IMR-90 (cell line): ENCODE results near the gene SCPEP1. TPM values are rescaled to one million over a fixed set of nuclear protein-coding genes. Genes with fewer than 3 reads are reported as not detected.

Experiments used
- ATAC-seq: fragments of 200-7000 bp; cut with Tn5 transposase; 2 replicates; pipeline ENCODE4 v1.9.1; 2020; ENCODE audit warnings: low read depth, mild to moderate bottlenecking, moderate library complexity
- BruUV-seq: library from RNA; stranded (reverse); fragments of 400-500 nt; replicated peaks from 2 replicates; lab custom pipeline; 2021; lab: Mats Ljungman, UMichigan
- CTCF ChIA-PET: fragments of 300-600 bp; formaldehyde crosslinking; extraction: SDS; loops from one replicate; lab custom pipeline; 2021; ENCODE audit warnings: antibody characterized with exemption; lab: Yijun Ruan, JAX
- POLR2A ChIA-PET: fragments of 300-600 bp; sonication (Branson Sonifier 250); formaldehyde crosslinking; loops from one replicate; lab custom pipeline; 2022; ENCODE audit warnings: antibody characterized with exemption; ENCODE audit not compliant: unreplicated experiment; lab: Charles Lee
- DNase-seq: peaks from one replicate; pipeline ENCODE4 v3.0.0; 2013
- H2AFZ ChIP-seq: replicated peaks from 2 replicates; pipeline ENCODE3; 2013; ENCODE audit warnings: low read length, mild to moderate bottlenecking; ENCODE audit not compliant: poor library complexity
- H2AK5ac ChIP-seq: 2 replicates; pipeline ENCODE4 v1.6.1; 2013; ENCODE audit warnings: low read depth, low read length, inconsistent platforms
- H2AK9ac ChIP-seq: replicated peaks from 2 replicates; pipeline ENCODE3; 2013; ENCODE audit warnings: mild to moderate bottlenecking, low read depth, low read length, moderate library complexity; ENCODE audit not compliant: poor library complexity
- H2BK120ac ChIP-seq: 2 replicates; pipeline ENCODE4 v1.6.1; 2013; ENCODE audit warnings: low read depth, low read length, inconsistent platforms
- H2BK15ac ChIP-seq: 3 replicates; pipeline ENCODE4 v1.6.1; 2013; ENCODE audit warnings: low read depth, low read length, inconsistent platforms
- H2BK20ac ChIP-seq: 2 replicates; pipeline ENCODE4 v1.6.1; 2013; ENCODE audit warnings: low read depth, mild to moderate bottlenecking, inconsistent platforms, low read length, moderate library complexity
- H2BK5ac ChIP-seq: 2 replicates; pipeline ENCODE4 v1.6.1; 2013; ENCODE audit warnings: mild to moderate bottlenecking, low read depth, low read length, inconsistent platforms; ENCODE audit not compliant: poor library complexity, severe bottlenecking
- H3K14ac ChIP-seq: replicated peaks from 2 replicates; pipeline ENCODE4 v1.6.1; 2013; ENCODE audit warnings: low read depth, low read length, inconsistent platforms
- H3K18ac ChIP-seq: 2 replicates; pipeline ENCODE4 v1.6.1; 2013; ENCODE audit warnings: low read depth, low read length, control low read depth
- H3K23ac ChIP-seq: 2 replicates; pipeline ENCODE4 v1.6.1; 2013; ENCODE audit warnings: low read depth, low read length, inconsistent platforms
- H3K27ac ChIP-seq: 2 replicates; pipeline ENCODE4 v1.5.1; 2013; ENCODE audit warnings: mild to moderate bottlenecking, control low read depth, low read length; ENCODE audit not compliant: insufficient read depth
- H3K27me3 ChIP-seq: 2 replicates; pipeline ENCODE4 v1.6.1; 2013; ENCODE audit warnings: low read length; ENCODE audit not compliant: control insufficient read depth, insufficient read depth
- H3K36me3 ChIP-seq: 2 replicates; pipeline ENCODE4 v1.6.1; 2013; ENCODE audit warnings: low read length, mixed read lengths; ENCODE audit not compliant: control insufficient read depth, insufficient read depth
- H3K4ac ChIP-seq: 2 replicates; pipeline ENCODE4 v1.6.1; 2013; ENCODE audit warnings: low read depth, low read length, inconsistent platforms
- H3K4me1 ChIP-seq: 2 replicates; pipeline ENCODE4 v1.6.1; 2013; ENCODE audit warnings: low read length, mixed read lengths; ENCODE audit not compliant: control insufficient read depth, insufficient read depth
- H3K4me2 ChIP-seq: 2 replicates; pipeline ENCODE4 v1.6.1; 2013; ENCODE audit warnings: low read depth, mild to moderate bottlenecking, control low read depth, low read length, moderate library complexity
- H3K4me3 ChIP-seq: 2 replicates; pipeline ENCODE4 v1.5.1; 2013; ENCODE audit warnings: low read depth, mild to moderate bottlenecking, control low read depth, low read length, moderate library complexity; ENCODE audit not compliant: insufficient read depth
- H3K56ac ChIP-seq: 2 replicates; pipeline ENCODE4 v1.6.1; 2013; ENCODE audit warnings: low read length, inconsistent platforms; ENCODE audit not compliant: insufficient read depth; ENCODE audit errors: extremely low read depth
- H3K79me1 ChIP-seq, 2 experiments: 2 replicates each; pipeline ENCODE4 v1.6.1; 2013; ENCODE audit warnings: low read length in 2 of 2, inconsistent platforms in 1 of 2, low read depth in 1 of 2
- H3K9ac ChIP-seq: 2 replicates; pipeline ENCODE4 v1.6.1; 2013; ENCODE audit warnings: low read depth, low read length, control low read depth
- H3K9me1 ChIP-seq: 2 replicates; pipeline ENCODE4 v1.6.1; 2013; ENCODE audit warnings: low read length, inconsistent platforms; ENCODE audit not compliant: insufficient read depth
- H3K9me3 ChIP-seq: 2 replicates; pipeline ENCODE4 v1.6.1; 2013; ENCODE audit warnings: low read length; ENCODE audit not compliant: control insufficient read depth, insufficient read depth
- H4K20me1 ChIP-seq: 2 replicates; pipeline ENCODE4 v1.6.1; 2013; ENCODE audit warnings: low read length, inconsistent platforms; ENCODE audit not compliant: insufficient read depth
- H4K5ac ChIP-seq: 2 replicates; pipeline ENCODE4 v1.6.1; 2013; ENCODE audit warnings: mild to moderate bottlenecking, low read depth, low read length, control low read depth
- H4K8ac ChIP-seq, 2 experiments: 2 replicates each; pipeline ENCODE4 v1.6.1; 2013; ENCODE audit warnings: low read depth in 2 of 2, low read length in 2 of 2, control low read depth in 1 of 2, inconsistent platforms in 1 of 2
- H4K91ac ChIP-seq: 2 replicates; pipeline ENCODE4 v1.6.1; 2013; ENCODE audit warnings: low read depth, low read length, inconsistent platforms; ENCODE audit not compliant: insufficient read depth
- MAZ ChIP-seq: IDR thresholded peaks from 2 replicates; pipeline ENCODE4 v1.6.1; 2012; ENCODE audit warnings: low read depth, mild to moderate bottlenecking, low read length, improper control_type of control experiment, moderate library complexity, borderline replicate concordance
- MXI1 ChIP-seq: IDR thresholded peaks from 2 replicates; pipeline ENCODE4 v1.6.1; 2012; ENCODE audit warnings: low read depth, mild to moderate bottlenecking, low read length, moderate library complexity, borderline replicate concordance
- RCOR1 ChIP-seq: IDR thresholded peaks from 2 replicates; pipeline ENCODE4 v1.6.1; 2012; ENCODE audit warnings: mild to moderate bottlenecking, low read length, improper control_type of control experiment; ENCODE audit not compliant: insufficient replicate concordance
- RFX5 ChIP-seq: IDR thresholded peaks from 2 replicates; pipeline ENCODE4 v1.8.0; 2012; ENCODE audit warnings: low read depth, mild to moderate bottlenecking, low read length, moderate library complexity
- WGBS, 2 experiments: methylation state at CpG; one replicate each; pipeline versions ENCODE4 v1.1.5 to v1.1.7; 2013; ENCODE audit warnings: missing lambda C conversion rate in 2 of 2; ENCODE audit not compliant: insufficient read length in 1 of 2; ENCODE audit errors: extremely low coverage in 2 of 2; 5-methylcytosine and 5-hydroxymethylcytosine counted together
- dilution Hi-C: fragments of 300-500 bp; cut with HindIII; formaldehyde crosslinking; loops from one replicate; pipeline ENCODE4 v1.14.3; 2018; ENCODE audit warnings: low sequenced_read_pairs; ENCODE audit not compliant: unreplicated experiment
- in situ Hi-C: fragments of 300-500 bp; cut with MboI; formaldehyde crosslinking; loops from 3 replicates; pipeline ENCODE4 v1.14.3; 2019; ENCODE audit warnings: low sequenced_read_pairs, inconsistent platforms, mixed read lengths
- intact Hi-C: fragments of 100-400 bp; cut with micrococcal nuclease; formaldehyde crosslinking; loops from 2 replicates; pipeline ENCODE4 v1.10.0; 2022
- polyA plus RNA-seq, 3 experiments: library from polyadenylated mRNA; depleted of rRNA; stranded (reverse); fragments of >200 nt; gene quantifications; 2 replicates each; pipeline ENCODE4 v1.2.3, GENCODE V29; 2012; ENCODE audit warnings: low replicate concordance in 1 of 3
- total RNA-seq: library from RNA; depleted of rRNA; stranded (reverse); fragments of >200 nt; gene quantifications from 2 replicates; pipeline ENCODE4 v1.2.3, GENCODE V29; 2012
- TF ChIP-seq, protein P1 (sequence below): conservative IDR thresholded peaks from 2 replicates; pipeline ENCODE4 v1.5.1; 2012; ENCODE audit warnings: mild to moderate bottlenecking, low read depth, low read length, improper control_type of control experiment
- TF ChIP-seq, protein P2 (sequence below): fragments of 150-350 bp; IDR thresholded peaks from 2 replicates; pipeline ENCODE4 v1.6.1; 2016; ENCODE audit warnings: low read depth, mild to moderate bottlenecking, low read length, moderate library complexity, borderline replicate concordance

SCPEP1 gene
- total and polyA plus RNA-seq, 2 of the 4 experiments (the other 2 are of a cell fraction), result 16.5 to 32.1 TPM

DNA sequence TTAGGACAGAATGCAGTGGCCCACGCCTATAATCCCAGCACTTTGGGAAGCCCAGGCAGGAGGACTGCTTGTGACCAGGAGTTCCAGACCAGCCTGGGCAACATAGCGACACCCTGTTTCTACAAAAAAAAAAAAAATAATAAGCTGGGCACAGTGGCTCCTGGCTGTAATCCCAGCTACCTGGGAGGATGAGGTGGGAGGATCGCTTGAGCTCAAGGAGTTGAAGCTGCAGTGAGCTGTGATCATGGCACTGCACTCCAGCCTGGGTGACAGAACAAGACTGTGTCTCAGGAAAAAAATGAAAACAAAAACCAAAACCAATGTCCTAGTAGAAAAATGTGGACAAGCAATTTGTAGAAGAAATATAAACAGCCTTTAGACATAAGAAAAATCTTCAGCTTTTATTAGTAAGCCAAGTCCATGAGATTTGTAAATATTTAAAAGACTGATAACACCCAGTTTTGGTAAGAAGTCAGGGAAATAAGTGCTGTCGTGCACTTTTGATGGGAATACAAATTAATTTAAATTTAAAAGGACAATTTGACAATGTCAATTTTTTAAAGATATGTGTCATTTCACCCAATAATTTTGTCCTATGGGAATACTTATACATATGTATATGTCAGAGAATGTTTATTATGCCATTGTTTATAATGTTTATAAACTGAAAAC lies 11.1 kb downstream of the SCPEP1 start:
- no TSS peak for BruUV-seq
- Histone ChIP-seq H2BK120ac (no peak overlapping the region), H3K23ac (no peak overlapping the region), H3K27ac (no peak overlapping the region), H3K4me1 (no peaks in the 10 kb centered on the region), H3K36me3 (peaks cover 9% of the 10 kb centered on the region; the same call in 1 of the 2 replicates), H3K4me3 (no peak overlapping the region), H3K27me3 (no peaks in the 10 kb centered on the region), H2AK5ac (no peak overlapping the region), H3K9me1 (no peaks in the 10 kb centered on the region), H2BK20ac (no peak overlapping the region), H4K20me1 (no peaks in the 10 kb centered on the region), H3K56ac (no peak overlapping the region), H4K8ac (no peak overlapping the region), H3K4me2 (no peak overlapping the region), H2BK15ac (no peak overlapping the region), H3K18ac (no peak overlapping the region), H3K14ac (no peak overlapping the region), H3K9me3 (no peaks in the 10 kb centered on the region), H2BK5ac (no peak overlapping the region), H3K9ac (no peak overlapping the region), H2AFZ (no peak overlapping the region), H3K79me1 (no peaks in the 10 kb centered on the region), H2AK9ac (no peak overlapping the region), H4K5ac (no peak overlapping the region), H3K4ac (no peak overlapping the region), H4K91ac (no peak overlapping the region)
- CTCF ChIA-PET, result no interaction called here
- TF ChIP-seq, protein P1, sequence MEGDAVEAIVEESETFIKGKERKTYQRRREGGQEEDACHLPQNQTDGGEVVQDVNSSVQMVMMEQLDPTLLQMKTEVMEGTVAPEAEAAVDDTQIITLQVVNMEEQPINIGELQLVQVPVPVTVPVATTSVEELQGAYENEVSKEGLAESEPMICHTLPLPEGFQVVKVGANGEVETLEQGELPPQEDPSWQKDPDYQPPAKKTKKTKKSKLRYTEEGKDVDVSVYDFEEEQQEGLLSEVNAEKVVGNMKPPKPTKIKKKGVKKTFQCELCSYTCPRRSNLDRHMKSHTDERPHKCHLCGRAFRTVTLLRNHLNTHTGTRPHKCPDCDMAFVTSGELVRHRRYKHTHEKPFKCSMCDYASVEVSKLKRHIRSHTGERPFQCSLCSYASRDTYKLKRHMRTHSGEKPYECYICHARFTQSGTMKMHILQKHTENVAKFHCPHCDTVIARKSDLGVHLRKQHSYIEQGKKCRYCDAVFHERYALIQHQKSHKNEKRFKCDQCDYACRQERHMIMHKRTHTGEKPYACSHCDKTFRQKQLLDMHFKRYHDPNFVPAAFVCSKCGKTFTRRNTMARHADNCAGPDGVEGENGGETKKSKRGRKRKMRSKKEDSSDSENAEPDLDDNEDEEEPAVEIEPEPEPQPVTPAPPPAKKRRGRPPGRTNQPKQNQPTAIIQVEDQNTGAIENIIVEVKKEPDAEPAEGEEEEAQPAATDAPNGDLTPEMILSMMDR, result no peak
- TF ChIP-seq MAZ (no peak), RFX5 (no peak), MXI1 (no peak), RCOR1 (no peak)
- TF ChIP-seq, protein P2, sequence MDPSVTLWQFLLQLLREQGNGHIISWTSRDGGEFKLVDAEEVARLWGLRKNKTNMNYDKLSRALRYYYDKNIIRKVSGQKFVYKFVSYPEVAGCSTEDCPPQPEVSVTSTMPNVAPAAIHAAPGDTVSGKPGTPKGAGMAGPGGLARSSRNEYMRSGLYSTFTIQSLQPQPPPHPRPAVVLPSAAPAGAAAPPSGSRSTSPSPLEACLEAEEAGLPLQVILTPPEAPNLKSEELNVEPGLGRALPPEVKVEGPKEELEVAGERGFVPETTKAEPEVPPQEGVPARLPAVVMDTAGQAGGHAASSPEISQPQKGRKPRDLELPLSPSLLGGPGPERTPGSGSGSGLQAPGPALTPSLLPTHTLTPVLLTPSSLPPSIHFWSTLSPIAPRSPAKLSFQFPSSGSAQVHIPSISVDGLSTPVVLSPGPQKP, result no peak
- dilution Hi-C loops (no loop called here), intact Hi-C loops (no loop called here), in situ Hi-C loops (no loop called here)
- ATAC-seq (no peak), DNase-seq (no peak)
- POLR2A ChIA-PET, result no interaction called here
- WGBS, 2 experiments, result no CpG with 5 or more reads among the region's 4 CpGs
